HG02852 (cell line): ENCODE measurements around the gene ASB3.
"Not testable (repeated sequence)": the region's sequence is repeated elsewhere in the genome, so short reads cannot be mapped to it uniquely, and the experiment has no call there.

Experiments
- ATAC-seq: cut with Tn5 transposase; IDR thresholded peaks from one replicate; pipeline ENCODE4 v1.9.1; 2021; ENCODE audit warnings: mild to moderate bottlenecking, moderate library complexity; ENCODE audit not compliant: unreplicated experiment

Gene ASB3

DNA sequence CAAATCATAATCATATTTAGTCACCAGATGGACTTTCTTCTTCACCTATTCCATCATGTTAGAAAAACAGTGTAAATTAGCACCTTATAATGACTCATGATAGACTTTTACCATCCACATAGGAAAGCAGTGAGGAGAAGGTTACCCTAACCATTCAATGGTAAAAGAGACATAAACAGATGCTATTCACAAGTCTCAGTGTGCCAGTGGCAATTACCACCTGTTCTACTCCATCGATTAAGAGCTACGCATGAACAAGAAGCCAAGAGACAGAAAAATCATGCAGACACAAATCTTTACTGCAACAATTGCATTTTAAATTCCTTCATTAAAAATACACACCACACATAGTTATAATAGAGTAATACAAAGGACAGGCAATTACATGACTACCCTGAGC lies 125.9 kb downstream of the ASB3 start:
- ATAC-seq: no peak

DNA sequence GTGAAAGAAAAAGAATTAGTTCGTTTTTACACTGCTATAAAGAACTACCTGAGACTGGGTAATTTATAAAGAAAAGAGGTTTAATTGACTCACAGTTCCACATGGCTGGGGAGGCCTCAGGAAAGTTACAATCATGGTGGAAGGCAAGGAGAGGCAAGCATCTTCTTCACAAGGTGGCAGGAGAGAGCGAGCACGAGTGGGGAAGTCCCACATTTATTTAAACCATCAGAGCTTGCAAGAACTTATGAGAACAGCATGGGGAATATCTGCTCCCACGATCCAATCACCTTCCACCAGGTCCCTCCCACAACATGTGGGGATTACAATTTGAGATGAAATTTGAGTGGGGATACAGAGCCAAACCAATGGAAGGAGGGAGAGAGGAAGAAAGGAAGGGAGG lies 128.3 kb downstream of the ASB3 start:
- not testable (repeated sequence) for ATAC-seq

DNA sequence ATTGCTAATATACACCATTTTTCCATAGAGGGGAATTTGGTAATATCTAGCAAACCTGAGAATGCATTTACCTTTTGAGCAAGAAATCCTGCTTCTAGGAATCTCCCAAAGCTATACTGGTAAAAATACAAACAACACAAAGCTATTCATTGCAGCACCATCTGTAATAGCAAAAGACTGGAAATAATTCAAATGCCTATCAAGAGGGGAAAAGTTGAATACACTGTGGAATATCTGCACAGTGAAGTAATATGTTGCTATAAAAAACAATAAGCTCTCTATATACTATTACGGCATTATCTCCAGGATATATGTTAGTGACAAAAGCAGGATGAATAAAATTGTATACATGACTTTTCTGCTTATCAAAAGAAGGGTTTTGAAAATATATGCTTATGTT lies 131.5 kb downstream of the ASB3 start:
- no peak for ATAC-seq

DNA sequence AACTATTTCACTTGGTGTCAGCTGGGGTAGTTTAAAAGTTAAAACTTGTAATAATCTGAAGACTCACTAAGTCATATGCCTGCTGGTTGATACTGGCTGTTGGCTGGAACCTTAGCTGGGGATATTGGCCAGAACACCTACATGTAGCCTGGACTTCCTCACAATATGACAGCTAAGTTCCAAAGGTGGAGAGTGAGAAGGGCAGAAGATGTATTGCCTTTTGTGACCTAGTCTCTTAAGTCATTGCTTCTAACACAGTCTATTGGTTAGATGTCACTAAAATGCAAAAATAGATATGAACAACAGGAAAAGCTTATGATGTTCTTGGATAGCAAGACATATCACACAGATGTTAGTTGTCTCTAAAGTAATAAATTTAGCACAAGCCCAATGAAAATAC lies 132.4 kb downstream of the ASB3 start:
- no peak for ATAC-seq

DNA sequence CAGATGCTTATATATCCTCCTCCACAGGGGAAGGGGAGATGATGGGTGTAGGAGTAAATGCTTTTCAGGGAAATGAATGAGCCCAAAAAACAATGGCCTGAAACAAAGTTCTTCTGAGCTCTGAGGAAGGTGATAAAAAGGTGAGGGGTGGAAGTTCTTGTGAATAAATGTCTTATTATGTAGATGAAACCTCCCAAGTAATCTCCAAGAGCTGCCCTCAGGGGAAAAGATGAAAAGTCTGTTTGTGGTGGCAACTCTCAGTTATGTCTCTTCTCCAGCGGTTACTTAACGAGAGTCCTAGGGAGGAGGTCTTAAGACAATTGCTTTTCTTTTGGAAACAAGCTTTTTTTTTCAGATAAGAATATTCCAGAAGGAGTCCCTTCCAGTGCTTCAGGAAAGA lies 134.6 kb downstream of the ASB3 start:
- ATAC-seq: no peak

DNA sequence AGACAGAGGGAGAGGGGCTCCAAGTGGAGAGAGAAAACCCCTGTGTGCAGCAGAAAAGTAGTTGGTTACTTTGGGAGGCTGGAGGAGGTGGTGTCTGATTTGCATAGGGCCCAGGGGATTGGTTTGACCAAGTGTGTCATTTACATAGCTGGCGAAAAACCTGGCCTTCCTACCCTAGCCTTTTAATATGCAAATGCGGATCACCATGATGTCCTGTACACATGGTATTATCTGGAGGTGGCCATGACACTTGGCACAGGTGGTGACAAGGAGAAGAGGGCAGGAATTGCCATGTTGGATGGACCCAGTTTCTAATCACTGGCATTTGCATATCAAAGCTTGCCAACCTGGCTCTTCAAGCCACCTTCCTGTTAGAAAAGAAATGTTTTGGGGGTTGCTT lies 140.0 kb downstream of the ASB3 start:
- ATAC-seq: no peak

DNA sequence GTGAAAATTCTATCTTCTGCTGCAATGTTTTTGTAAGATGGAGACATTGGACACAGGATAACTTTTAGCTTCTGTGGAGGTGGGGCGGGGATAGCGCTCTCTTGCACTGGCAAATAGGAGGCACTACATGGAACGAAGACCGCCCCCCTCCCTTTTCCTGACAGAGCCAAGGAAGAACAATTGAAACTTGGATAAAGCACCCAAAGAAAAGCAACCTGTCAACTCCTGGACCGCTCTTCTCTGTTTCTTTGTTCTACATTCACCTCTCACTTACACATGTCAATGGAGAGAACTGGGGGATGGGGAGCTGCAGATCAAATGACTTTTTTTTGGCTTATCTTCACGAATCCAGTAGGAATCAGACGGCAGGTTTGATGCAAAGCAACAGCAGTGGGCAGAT lies 145.5 kb downstream of the ASB3 start:
- ATAC-seq: no peak

DNA sequence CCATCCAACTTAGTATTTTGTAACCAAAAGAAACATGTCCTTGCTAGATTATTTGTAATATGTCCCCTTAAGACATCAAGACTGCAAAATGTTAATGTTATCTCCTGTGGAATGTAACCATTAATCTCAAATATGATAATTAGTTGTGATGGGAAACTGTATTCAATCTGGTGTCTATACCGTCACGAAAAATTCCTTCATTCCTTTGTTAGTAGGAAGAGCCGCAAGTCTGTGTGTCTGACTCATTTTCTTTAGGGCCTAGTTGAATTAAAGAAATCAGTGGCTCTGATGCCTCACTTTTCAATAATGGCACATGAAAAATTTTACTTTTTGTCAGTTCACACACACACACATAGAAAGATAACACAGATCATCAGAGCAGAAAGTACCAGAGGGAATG lies 146.3 kb downstream of the ASB3 start:
- ATAC-seq: no peak

DNA sequence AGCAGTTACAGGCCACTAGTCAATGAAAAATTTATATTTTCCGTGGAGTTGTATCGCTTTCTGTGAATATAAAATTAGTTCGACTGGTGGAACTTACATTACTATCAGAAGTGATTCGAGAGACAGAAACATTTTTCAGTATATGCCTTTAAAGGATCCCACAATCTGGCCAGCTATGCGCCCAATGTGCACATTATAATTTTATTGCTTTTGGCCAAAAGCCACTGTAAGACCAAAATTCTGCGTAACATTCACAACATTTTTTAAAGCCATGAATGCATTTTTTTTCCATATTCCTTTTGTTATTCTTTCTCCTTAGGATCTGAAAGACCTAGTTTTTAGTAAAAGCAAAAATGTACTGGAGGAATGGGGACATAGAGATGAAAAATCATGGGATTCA lies 150.2 kb downstream of the ASB3 start:
- ATAC-seq: no peak

DNA sequence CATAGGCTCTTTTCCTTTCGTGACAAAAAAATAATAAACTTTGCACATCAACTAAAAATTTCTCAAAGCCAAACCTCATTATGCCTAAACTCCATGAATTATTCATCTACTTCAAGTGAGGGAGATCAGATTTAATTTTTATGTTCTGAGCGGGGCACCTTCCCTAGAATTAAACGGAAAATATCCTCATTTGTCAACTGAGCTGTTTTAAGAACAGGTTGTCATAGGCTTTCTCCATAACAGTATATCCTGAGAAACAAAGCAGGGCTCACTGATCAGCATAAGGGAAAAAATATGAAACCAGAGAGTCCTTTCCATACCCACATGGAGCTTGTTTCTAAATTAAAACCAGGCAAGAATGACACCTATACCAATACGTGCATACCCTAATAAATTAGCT lies 150.6 kb downstream of the ASB3 start:
- ATAC-seq: no peak

DNA sequence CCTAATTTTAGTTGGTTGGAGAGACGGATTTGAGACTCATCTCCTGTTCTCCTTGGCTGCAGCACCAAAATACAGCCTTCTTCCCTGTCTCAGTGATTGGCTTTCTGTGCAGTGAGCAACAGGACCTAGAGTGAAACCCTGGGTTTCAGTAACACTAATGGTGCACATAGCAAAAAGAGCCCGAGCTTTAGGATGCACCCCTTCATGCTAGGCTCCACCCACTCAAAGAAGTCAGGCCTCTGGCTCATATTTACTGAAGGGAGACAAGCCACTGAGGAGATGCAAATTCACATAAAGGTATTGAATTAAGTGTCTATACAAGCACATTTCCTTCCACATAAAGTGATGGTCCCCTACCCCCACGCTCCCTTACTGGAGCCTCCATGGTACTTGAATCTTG lies 151.1 kb downstream of the ASB3 start:
- ATAC-seq: no peak

DNA sequence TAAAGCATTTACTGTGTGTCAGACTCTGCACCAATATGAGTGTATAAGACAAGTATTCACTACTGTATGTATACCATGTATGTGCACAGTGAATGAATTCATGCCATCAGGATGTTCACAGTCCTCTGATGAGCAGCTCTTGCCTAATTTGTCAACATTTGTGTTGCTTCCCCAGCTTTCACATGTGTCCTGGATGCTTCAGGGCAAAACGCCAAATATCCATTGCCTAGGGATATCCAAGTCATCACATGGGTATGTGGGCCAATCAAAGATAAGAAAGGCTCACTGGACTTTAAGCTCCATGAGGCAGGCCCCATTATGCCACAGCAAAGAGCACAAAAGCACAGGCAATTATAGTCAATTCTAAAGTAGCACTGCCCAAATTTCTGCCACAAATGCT lies 153.3 kb downstream of the ASB3 start:
- no peak for ATAC-seq

DNA sequence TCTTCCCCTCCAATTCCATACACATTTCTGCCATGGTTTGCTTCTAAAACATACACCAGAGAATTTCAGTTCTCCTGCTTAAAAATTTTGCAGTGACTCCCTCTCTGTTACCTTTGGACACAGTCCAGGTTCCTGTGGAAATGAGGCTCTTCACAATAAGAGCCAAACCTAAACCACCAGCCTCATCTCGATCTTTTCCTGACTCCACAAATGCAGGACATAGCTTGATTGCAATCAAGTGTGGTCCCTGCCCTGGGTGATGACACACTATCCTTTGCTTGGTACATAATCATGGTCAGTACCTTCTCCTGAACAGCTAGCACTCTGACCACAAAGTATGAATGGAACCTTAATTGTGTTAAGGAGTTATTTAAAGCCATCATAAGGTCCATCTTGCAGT lies 154.0 kb downstream of the ASB3 start:
- ATAC-seq: no peak

DNA sequence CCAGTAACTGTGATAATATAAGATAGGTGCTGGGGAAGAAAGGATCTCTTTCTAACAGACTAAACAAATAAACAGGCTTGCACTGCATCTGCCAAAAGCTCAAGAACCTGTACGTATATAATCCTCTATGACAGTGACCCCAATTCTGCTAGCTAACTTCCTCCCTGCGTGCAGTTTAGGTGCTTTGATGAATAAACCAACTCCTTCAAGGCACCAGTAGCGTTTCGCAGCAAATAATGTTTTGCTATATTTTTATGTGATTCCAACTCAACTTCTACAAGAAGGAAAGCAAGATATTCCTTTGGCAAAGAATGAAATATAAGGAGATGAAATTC lies 154.7 kb downstream of the ASB3 start:
- no peak for ATAC-seq

DNA sequence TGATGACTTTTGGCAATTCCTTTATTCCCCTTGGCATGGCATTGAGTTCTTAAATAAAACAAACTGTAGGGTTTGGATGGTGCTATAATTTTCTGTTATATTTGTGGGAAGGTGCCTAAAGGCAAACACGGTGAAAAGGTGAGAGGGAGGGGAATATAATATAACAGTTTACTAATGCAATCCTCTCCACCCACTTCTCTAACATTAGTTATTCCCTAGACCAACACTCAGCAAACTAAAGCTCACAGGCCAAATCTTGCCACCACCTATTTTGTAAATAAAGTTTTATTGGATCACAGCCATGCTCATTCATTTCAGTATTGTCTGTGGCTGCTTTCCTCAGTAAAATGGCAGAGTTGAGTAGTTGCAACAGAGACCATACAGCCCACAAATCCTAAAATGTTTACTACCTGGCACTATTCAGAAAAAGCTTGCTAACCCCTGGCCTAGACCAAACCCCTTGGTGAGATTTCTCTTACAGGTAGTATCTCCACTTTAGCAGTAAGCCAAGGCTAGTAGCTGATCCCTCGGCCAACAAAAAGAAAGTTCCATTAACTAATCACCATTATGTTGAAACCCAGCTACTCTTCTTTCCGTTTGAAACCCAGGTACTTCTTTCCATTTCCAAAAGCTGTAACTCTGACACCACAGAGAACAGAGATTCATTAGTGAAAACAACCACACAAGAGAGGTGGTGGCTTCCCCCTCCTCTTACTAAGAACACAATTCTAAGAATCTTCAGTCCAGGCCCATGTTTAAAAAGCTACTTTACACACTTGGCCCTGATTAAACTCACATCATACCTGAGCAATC lies 155.2 kb downstream of the ASB3 start:
- peak; percentile 68 for ATAC-seq

DNA sequence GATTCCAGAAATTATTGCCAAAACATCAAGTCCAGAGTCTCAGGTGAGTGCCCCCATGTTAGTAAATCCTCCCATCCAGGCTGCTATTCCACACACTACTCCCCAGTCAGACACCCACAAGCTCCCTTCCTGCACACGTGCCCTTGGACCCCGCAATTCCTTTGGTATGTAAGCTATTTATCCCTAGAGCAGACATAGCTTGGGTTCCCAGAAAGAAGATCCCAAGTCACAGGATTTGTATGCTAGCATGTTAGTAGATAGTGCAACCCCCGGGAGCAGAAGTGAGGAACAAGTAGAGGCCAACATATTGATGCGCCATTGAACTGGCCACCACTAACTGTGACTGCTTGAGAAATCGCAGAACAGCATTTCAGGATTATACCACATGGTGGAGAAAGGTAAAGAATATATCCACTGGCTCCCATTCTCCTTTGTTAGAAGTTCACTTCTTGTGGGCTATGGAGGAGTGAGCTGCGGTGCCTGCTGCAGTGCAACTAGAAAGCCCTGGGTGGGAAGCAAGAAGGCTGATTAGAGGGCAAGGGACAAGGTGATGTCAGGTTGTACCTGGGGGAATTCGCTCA lies 156.6 kb downstream of the ASB3 start:
- no peak for ATAC-seq

DNA sequence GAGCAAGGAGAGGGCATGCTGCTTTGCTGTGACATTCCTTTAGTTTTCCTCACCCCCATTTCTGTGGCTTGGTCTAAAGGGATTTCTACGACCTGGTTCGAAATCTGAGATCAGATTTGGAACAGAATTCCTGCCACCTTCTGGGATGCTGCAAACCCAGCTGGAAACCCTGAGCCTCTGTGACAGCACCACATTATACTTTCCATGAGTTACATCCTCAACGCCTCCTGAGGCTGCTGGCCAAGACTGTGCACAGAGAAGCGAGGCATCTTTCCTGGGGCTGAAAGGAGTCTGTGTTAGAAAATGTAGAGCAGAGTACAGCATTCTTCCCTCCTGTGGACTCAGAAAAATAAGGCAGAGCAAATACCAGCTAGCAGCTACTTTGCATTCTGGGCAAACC lies 157.3 kb downstream of the ASB3 start:
- ATAC-seq: no peak

DNA sequence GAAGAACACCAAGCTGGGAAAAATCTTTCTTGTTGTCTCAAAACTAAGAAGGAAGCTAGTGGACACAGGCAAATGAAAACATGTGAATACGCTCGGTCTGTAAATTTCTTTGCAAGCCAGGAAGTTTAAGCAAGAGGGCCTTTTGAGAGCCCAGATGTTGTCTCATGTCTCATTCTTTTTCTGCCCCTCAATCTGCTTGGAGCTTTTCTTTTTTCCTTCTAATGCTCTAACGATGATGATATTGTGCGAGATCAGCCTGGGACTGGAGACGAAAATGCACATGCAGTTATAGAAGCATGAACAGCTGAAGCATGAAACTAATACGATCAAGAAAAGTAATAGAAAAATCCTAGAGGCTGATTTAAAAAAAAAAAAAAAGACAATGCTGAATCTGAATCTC lies 157.8 kb downstream of the ASB3 start:
- no peak for ATAC-seq

DNA sequence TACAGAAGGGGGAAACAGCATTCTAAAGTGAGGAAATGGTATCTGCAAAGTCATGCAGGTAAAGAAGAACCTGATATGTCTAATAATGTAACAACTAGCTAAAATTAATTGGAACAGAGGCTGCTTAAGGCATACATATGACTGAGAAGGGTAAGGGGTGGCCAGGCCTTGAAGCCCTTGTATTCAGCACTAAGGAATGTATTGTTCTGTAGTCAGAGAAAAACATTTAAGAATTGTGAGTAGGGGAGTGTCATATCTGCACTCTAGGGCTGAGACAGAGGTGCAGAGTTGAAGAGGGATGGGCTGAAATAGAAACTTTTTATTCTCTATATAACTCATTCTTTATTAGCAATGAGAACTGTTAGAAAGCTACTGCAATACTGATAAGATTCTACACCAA lies 164.6 kb downstream of the ASB3 start:
- ATAC-seq: no peak

DNA sequence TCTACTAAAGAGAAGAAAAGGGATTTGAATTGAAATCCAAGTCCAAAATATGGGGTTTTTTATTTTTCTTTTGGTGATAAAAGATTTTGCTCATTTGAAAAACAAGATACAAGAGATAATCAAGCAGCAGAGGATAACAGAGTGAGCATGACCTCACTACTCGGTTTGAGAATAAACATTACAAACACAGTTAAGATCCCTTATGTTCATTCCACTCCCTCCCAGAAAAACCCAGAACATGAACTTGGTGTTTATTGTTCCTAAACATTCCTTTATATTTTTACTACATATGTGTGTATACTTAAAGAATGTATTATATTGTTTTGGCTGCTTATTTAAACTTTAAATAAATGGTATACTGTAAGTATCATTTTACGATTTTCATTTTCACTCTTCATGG lies 165.8 kb downstream of the ASB3 start:
- no peak for ATAC-seq
